Measurements from ENCODE around the gene USP22. TPM values are rescaled to one million over a fixed set of nuclear protein-coding genes. Genes with fewer than 3 reads are reported as not detected.
"Not testable (repeated sequence)": the region's sequence is repeated elsewhere in the genome, so short reads cannot be mapped to it uniquely, and the experiment has no call there.

USP22 gene
- total RNA-seq, 4 donors from 2014 or later, result 101 to 128 (median 104) TPM

DNA sequence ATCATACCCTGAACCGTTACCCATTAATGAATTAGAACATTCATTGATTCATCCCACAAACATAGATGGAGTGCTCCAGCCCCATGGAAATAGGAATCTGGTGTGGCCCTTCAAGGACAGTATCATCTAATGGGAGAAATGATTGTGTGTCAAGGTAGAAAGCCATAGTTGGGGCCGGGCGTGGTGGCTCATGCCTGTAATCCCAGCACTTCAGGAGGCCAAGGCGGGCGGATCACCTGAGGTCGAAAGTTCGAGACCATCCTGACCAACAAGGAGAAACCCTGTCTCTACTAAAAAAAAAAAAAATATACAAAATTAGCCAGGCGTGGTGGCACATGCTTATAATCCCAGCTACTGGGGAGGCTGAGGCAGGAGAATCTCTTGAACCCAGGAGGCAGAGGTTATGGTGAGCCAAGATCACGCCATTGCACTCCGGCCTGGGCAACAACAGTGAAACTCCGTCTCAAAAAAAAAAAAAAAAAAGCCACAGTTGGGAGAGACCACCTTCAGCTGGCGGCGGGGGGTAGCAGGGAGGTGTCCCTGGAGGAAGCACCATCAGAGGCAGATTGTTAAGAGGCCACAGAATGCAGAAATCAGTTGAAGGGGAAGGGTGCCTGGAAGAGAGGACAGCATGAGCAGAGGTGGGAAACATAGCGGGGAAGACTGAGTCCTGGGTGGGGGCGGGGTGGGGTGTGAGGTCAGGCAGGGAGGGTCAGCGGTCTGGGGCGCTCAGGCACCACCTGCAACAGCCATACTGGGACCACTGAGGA, 60.0 kb downstream of the USP22 start:
- WGBS, 2 donors (ENCODE audit: low coverage in 1 of 2), result 82 to 89% methylated on average over 7 to 11 of the region's 17 CpGs
- H3K27me3 ChIP-seq, result peaks cover 25% of the 10 kb centered on the region
- no peak overlapping the region for H3K27ac ChIP-seq
- no peak for TF ChIP-seq EP300 (IDR thresholded peaks at IDR 0.05)
- H3K4me1 ChIP-seq, result no peaks in the 10 kb centered on the region
- no peaks in the 10 kb centered on the region for H3K9me3 ChIP-seq
- H3K4me3 ChIP-seq, result no peak overlapping the region
- no peak for ATAC-seq
- no peaks in the 10 kb centered on the region for H3K36me3 ChIP-seq

GRCh38 chr17:20981046-20981920, 61.5 kb downstream of the USP22 start:
- Histone ChIP-seq H3K36me3 (no peaks in the 10 kb centered on the region), H3K4me1 (no peaks in the 10 kb centered on the region), H3K27ac (no peak overlapping the region), H3K4me3 (no peak overlapping the region), H3K27me3 (peaks cover 31% of the 10 kb centered on the region), H3K9me3 (no peaks in the 10 kb centered on the region)
- TF ChIP-seq POLR2AphosphoS5 (IDR thresholded peaks at IDR 0.05), result no peak
- 72 to 91% methylated on average over 6 to 7 of the region's 14 CpGs for WGBS, 2 donors (ENCODE audit: low coverage in 1 of 2)
- ATAC-seq, result no peak

GRCh38 chr17:20979792-20980083, 63.1 kb downstream of the USP22 start:
- no peaks in the 10 kb centered on the region for H3K9me3 ChIP-seq
- 27 to 42% methylated on average over 2 to 3 of the region's 3 CpGs for WGBS, 2 donors (ENCODE audit: low coverage in 1 of 2)
- no peak overlapping the region for H3K4me3 ChIP-seq
- no peaks in the 10 kb centered on the region for H3K4me1 ChIP-seq
- H3K27me3 ChIP-seq, result peaks cover 46% of the 10 kb centered on the region
- ATAC-seq, result no peak
- no peak overlapping the region for H3K27ac ChIP-seq
- H3K36me3 ChIP-seq, result no peaks in the 10 kb centered on the region
- no peak for TF ChIP-seq POLR2AphosphoS5 (IDR thresholded peaks at IDR 0.05)
- TF ChIP-seq POLR2A (IDR thresholded peaks at IDR 0.05), result no peak
- no peak for TF ChIP-seq EP300 (IDR thresholded peaks at IDR 0.05)
- no peak for TF ChIP-seq CTCF (IDR thresholded peaks at IDR 0.05)

DNA sequence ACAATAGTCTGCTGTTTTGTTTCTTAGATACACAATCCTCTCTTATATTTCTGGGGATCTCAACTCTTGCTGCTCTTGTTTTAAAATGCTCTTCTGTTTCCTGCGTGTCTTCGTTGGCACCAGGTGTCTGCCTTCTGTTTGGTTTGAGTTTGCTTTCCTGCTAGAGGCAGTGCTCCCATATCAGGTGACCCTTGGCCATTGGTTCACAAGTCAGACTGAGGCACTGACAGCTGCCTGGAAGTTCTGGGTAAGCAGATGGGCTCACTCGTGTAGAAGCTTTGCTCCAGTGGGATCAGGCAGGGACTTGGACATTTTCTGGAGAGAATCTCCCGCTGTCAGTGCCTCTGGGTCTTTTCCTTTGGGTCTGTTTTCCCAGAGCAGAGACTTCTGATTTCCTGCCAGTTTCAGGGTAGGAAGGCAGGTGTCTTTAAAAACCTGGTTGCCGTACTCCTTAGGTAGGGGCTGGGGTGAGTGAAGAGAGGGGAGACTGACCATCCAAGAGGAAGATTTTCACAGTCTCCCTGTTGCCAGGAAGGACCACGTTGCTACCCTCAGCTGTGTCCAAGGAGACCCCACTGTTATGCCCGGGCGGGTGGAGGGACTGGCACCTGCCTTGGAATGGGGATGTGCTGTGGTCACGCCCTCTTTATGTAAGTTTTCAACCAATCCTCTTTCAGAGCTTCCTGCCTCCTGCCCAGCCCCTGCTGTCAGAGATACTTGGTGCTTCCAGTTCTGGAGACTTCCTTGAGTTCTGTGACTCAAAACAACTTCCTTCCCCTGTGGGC, 63.6 kb downstream of the USP22 start:
- H3K4me3 ChIP-seq, H3K4me1 ChIP-seq, H3K27ac ChIP-seq, H3K36me3 ChIP-seq, H3K9me3 ChIP-seq, ATAC-seq: not testable (repeated sequence)
- 24 to 44% methylated on average over 4 of the region's 9 CpGs for WGBS, 2 donors (ENCODE audit: low coverage in 1 of 2)
- peaks cover 48% of the 10 kb centered on the region for H3K27me3 ChIP-seq

- H3K4me3 ChIP-seq, H3K4me1 ChIP-seq, H3K36me3 ChIP-seq, H3K27ac ChIP-seq, ATAC-seq, H3K9me3 ChIP-seq: not testable (repeated sequence)
- peaks cover 48% of the 10 kb centered on the region for H3K27me3 ChIP-seq
- WGBS, 2 donors (ENCODE audit: low coverage in 1 of 2), result 82 to 84% methylated on average over 8 to 13 of the region's 13 CpGs
Observed at GRCh38 chr17:20977609-20978253, 65.1 kb downstream of the USP22 start.

- Histone ChIP-seq H3K27ac (no peak overlapping the region), H3K27me3 (peaks cover 44% of the 10 kb centered on the region), H3K9me3 (no peaks in the 10 kb centered on the region), H3K4me1 (no peaks in the 10 kb centered on the region), H3K4me3 (no peak overlapping the region), H3K36me3 (no peaks in the 10 kb centered on the region)
- TF ChIP-seq POLR2A (IDR thresholded peaks at IDR 0.05), result no peak
- no peak for TF ChIP-seq CTCF (IDR thresholded peaks at IDR 0.05)
- no peak for TF ChIP-seq EP300 (IDR thresholded peaks at IDR 0.05)
- TF ChIP-seq POLR2AphosphoS5 (IDR thresholded peaks at IDR 0.05), result no peak
- no peak for ATAC-seq
- WGBS, 2 donors (ENCODE audit: low coverage in 1 of 2), result 67 to 71% methylated on average over 1 of the region's 1 CpG
Observed at GRCh38 chr17:20975566-20975965, 67.2 kb downstream of the USP22 start.

Data from gastroesophageal sphincter (tissue), 4 donors.